GM12878 (cell line): ENCODE results near the gene TULP1.

Source experiments
- ETV6 ChIP-seq, 2 experiments: fragments of 450-650 bp in 1 of 2; IDR thresholded peaks in 1 of 2; conservative IDR thresholded peaks in 1 of 2; 2 replicates each; pipeline ENCODE4 v1.6.1; 2014; ENCODE audit warnings: antibody characterized with exemption in 1 of 2, borderline replicate concordance in 1 of 2, low read depth in 1 of 2, mild to moderate bottlenecking in 1 of 2, moderate library complexity in 1 of 2
- EZH2 ChIP-seq: IDR thresholded peaks from 2 replicates; pipeline ENCODE4 v1.6.1; 2012; ENCODE audit warnings: low read depth, mild to moderate bottlenecking, control low read depth, inconsistent platforms, low read length, borderline replicate concordance; ENCODE audit not compliant: control insufficient read depth

GRCh38 chr6:35521235-35521634 lies 8.5 kb upstream of the TULP1 start:
- TF ChIP-seq EZH2 (no peak), ETV6 (conservative IDR thresholded peaks at IDR 0.05 in 1 of 2, IDR thresholded peaks at IDR 0.05 in 1 of 2; ENCODE audit: borderline replicate concordance in 1 of 2, low read depth in 1 of 2) (no peak)
